Right lobe of liver (tissue), 4 donors: ENCODE data around the gene MED25.

Experiments
- POLR2A ChIP-seq: fragments of 450-650 bp; IDR thresholded peaks from one replicate; pipeline ENCODE4 v1.6.1; 2017; ENCODE audit warnings: antibody characterized with exemption, mild to moderate bottlenecking
- TF ChIP-seq, protein P1 (sequence below), 4 donors: fragments of 200-600 bp in 3 of 4; fragments of 450-650 bp in 1 of 4; IDR thresholded peaks; one replicate each; pipeline versions ENCODE4 v1.5.1 to v1.8.0; 2016 to 2022; ENCODE audit warnings: antibody characterized with exemption in 4 of 4, mild to moderate bottlenecking in 2 of 4
- donor health status: DM: no; HTN: no; CAD: no.
- donor health status: DM: no; HTN: no; CAD: no.
- donor health status: DM: no; HTN: yes; CAD: no.

- TF ChIP-seq, protein P1, sequence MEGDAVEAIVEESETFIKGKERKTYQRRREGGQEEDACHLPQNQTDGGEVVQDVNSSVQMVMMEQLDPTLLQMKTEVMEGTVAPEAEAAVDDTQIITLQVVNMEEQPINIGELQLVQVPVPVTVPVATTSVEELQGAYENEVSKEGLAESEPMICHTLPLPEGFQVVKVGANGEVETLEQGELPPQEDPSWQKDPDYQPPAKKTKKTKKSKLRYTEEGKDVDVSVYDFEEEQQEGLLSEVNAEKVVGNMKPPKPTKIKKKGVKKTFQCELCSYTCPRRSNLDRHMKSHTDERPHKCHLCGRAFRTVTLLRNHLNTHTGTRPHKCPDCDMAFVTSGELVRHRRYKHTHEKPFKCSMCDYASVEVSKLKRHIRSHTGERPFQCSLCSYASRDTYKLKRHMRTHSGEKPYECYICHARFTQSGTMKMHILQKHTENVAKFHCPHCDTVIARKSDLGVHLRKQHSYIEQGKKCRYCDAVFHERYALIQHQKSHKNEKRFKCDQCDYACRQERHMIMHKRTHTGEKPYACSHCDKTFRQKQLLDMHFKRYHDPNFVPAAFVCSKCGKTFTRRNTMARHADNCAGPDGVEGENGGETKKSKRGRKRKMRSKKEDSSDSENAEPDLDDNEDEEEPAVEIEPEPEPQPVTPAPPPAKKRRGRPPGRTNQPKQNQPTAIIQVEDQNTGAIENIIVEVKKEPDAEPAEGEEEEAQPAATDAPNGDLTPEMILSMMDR (IDR thresholded peaks at IDR 0.05) = no peak
- no peak for TF ChIP-seq POLR2A
These were observed 52.3 kb downstream of the MED25 start for GRCh38 chr19:49870309-49870901.
